H1 (cell line): ENCODE measurements around the gene FGFBP3. TPM values are rescaled to one million over a fixed set of nuclear protein-coding genes. Genes with fewer than 3 reads are reported as not detected.

Experiments used
- CTCF ChIA-PET: fragments of 300-600 bp; sonication (Branson Sonifier 250); formaldehyde crosslinking; loops from one replicate; lab custom pipeline; 2021; ENCODE audit not compliant: partially characterized antibody; lab: Charles Lee
- POLR2A ChIA-PET: fragments of 300-600 bp; sonication (Branson Sonifier 250); formaldehyde crosslinking; loops from one replicate; lab custom pipeline; 2021; ENCODE audit warnings: inconsistent platforms; ENCODE audit not compliant: partially characterized antibody; lab: Charles Lee
- DNase-seq, 2 experiments: peaks; one replicate each; pipeline versions ENCODE4 v3.0.0 to v3.0.0-alpha.2; 2010 to 2022; ENCODE audit warnings: low spot score in 2 of 2, low read depth in 1 of 2, mixed read lengths in 1 of 2
- FAIRE-seq: peaks from 2 replicates; lab custom pipeline; 2011; peaks lifted over from hg19 to GRCh38; lab: Jason Lieb, UNC
- H2AFZ ChIP-seq: 2 replicates; pipeline ENCODE4 v1.8.1; 2012; ENCODE audit warnings: low read length, inconsistent platforms
- H2AK5ac ChIP-seq: 2 replicates; pipeline ENCODE4 v1.6.1; 2013; ENCODE audit warnings: low read depth, low read length
- H2BK120ac ChIP-seq: replicated peaks from 2 replicates; pipeline ENCODE3; 2013; ENCODE audit warnings: low read depth, low read length, inconsistent platforms
- H2BK12ac ChIP-seq: 2 replicates; pipeline ENCODE4 v1.6.1; 2013; ENCODE audit warnings: low read depth, low read length
- H2BK15ac ChIP-seq: 2 replicates; pipeline ENCODE4 v1.6.1; 2013; ENCODE audit warnings: low read length
- H2BK20ac ChIP-seq: 2 replicates; pipeline ENCODE4 v1.6.1; 2013; ENCODE audit warnings: low read length
- H2BK5ac ChIP-seq: 2 replicates; pipeline ENCODE4 v1.6.1; 2013; ENCODE audit warnings: low read depth, low read length
- H3K14ac ChIP-seq: 2 replicates; pipeline ENCODE4 v1.6.1; 2013; ENCODE audit warnings: inconsistent platforms; ENCODE audit not compliant: insufficient read length
- H3K18ac ChIP-seq: 2 replicates; pipeline ENCODE4 v1.6.1; 2013; ENCODE audit warnings: low read length; ENCODE audit errors: extremely low read depth
- H3K23ac ChIP-seq: 2 replicates; pipeline ENCODE4 v1.6.1; 2013; ENCODE audit warnings: inconsistent platforms; ENCODE audit not compliant: insufficient read length
- H3K23me2 ChIP-seq: 2 replicates; pipeline ENCODE4 v1.6.1; 2013; ENCODE audit warnings: low read depth, low read length
- H3K27ac ChIP-seq: 2 replicates; pipeline ENCODE4 v1.6.1; 2011; ENCODE audit warnings: low read depth, low read length, inconsistent platforms
- H3K27me3 ChIP-seq, 4 experiments: replicated peaks in 1 of 4; 1 replicate in 1 of 4; 2 replicates in 3 of 4; pipeline versions ENCODE4 v1.6.1 to v1.8.1; 2011 to 2013; ENCODE audit warnings: low read length in 3 of 4, mild to moderate bottlenecking in 3 of 4, inconsistent platforms in 2 of 4, mixed read lengths in 2 of 4, moderate library complexity in 1 of 4; ENCODE audit not compliant: control insufficient read depth in 3 of 4, insufficient read depth in 3 of 4; ENCODE audit errors: extremely low read depth in 1 of 4
- H3K36me3 ChIP-seq, 4 experiments: 2 replicates each; pipeline versions ENCODE4 v1.6.1 to v1.8.1; 2011 to 2013; ENCODE audit warnings: mild to moderate bottlenecking in 4 of 4, low read length in 3 of 4, moderate library complexity in 2 of 4, control low read depth in 1 of 4, inconsistent platforms in 1 of 4; ENCODE audit not compliant: insufficient read depth in 4 of 4, control insufficient read depth in 2 of 4
- H3K4ac ChIP-seq: replicated peaks from 2 replicates; pipeline ENCODE3; 2013; ENCODE audit warnings: low read length, low read depth, mixed read lengths, inconsistent platforms; ENCODE audit not compliant: insufficient read length
- H3K4me1 ChIP-seq, 4 experiments: replicated peaks in 1 of 4; 1 replicate in 1 of 4; 2 replicates in 3 of 4; pipeline versions ENCODE4 v1.6.1 to v1.8.1; 2011 to 2013; ENCODE audit warnings: low read length in 3 of 4, inconsistent platforms in 2 of 4, mixed read lengths in 1 of 4; ENCODE audit not compliant: insufficient read depth in 4 of 4, control insufficient read depth in 3 of 4
- H3K4me2 ChIP-seq, 2 experiments: 2 replicates each; pipeline versions ENCODE4 v1.6.1 to v1.8.1; 2011 to 2013; ENCODE audit warnings: low read depth in 2 of 2, low read length in 2 of 2, control low read depth in 1 of 2, inconsistent platforms in 1 of 2, mild to moderate bottlenecking in 1 of 2; ENCODE audit not compliant: insufficient read depth in 1 of 2
- H3K4me3 ChIP-seq, 4 experiments: fragments of 200-600, 300-600 bp in 1 of 4; sonication (generic), shearing (Covaris generic), sonication (Bioruptor Twin) in 1 of 4; 2 replicates each; pipeline versions ENCODE4 v1.5.1 to v1.8.1; 2011 to 2016; ENCODE audit warnings: low read length in 4 of 4, low read depth in 3 of 4, control low read depth in 2 of 4, inconsistent platforms in 2 of 4, mild to moderate bottlenecking in 2 of 4, mixed read lengths in 1 of 4, moderate library complexity in 1 of 4; ENCODE audit not compliant: insufficient read depth in 2 of 4; ENCODE audit errors: extremely low read depth in 1 of 4
- H3K56ac ChIP-seq: replicated peaks from 2 replicates; pipeline ENCODE3; 2013; ENCODE audit warnings: low read depth, mild to moderate bottlenecking, mixed read lengths, low read length, inconsistent platforms; ENCODE audit not compliant: insufficient read length
- H3K79me1 ChIP-seq: 2 replicates; pipeline ENCODE4 v1.6.1; 2013; ENCODE audit warnings: low read depth, low read length, control low read depth
- H3K79me2 ChIP-seq, 2 experiments: 2 replicates each; pipeline versions ENCODE4 v1.6.1 to v1.8.1; 2012 to 2013; ENCODE audit warnings: low read length in 2 of 2, mild to moderate bottlenecking in 2 of 2, inconsistent platforms in 1 of 2; ENCODE audit not compliant: insufficient read depth in 2 of 2, control insufficient read depth in 1 of 2
- H3K9ac ChIP-seq, 4 experiments: replicated peaks in 1 of 4; 1 replicate in 1 of 4; 2 replicates in 3 of 4; pipeline versions ENCODE4 v1.6.1 to v1.8.1; 2011 to 2013; ENCODE audit warnings: low read depth in 3 of 4, low read length in 3 of 4, control low read depth in 2 of 4, mild to moderate bottlenecking in 2 of 4, moderate library complexity in 2 of 4, inconsistent platforms in 1 of 4; ENCODE audit errors: extremely low read depth in 1 of 4
- H3K9me3 ChIP-seq, 2 experiments: 2 replicates each; pipeline versions ENCODE4 v1.6.1 to v1.8.1; 2012 to 2013; ENCODE audit warnings: mild to moderate bottlenecking in 2 of 2, moderate library complexity in 2 of 2, control low read depth in 1 of 2, inconsistent platforms in 1 of 2, low read depth in 1 of 2, low read length in 1 of 2, mixed read lengths in 1 of 2; ENCODE audit not compliant: insufficient read depth in 2 of 2
- H4K20me1 ChIP-seq, 2 experiments: replicated peaks in 1 of 2; 2 replicates each; pipeline versions ENCODE3 to v1.8.1; 2011 to 2013; ENCODE audit warnings: inconsistent platforms in 2 of 2, low read length in 2 of 2, mild to moderate bottlenecking in 1 of 2; ENCODE audit not compliant: insufficient read depth in 2 of 2, control insufficient read depth in 1 of 2
- H4K5ac ChIP-seq: 2 replicates; pipeline ENCODE4 v1.6.1; 2013; ENCODE audit warnings: low read length, low read depth, mixed read lengths, inconsistent platforms; ENCODE audit not compliant: insufficient read length
- H4K8ac ChIP-seq: 2 replicates; pipeline ENCODE4 v1.8.0; 2013; ENCODE audit warnings: mild to moderate bottlenecking, moderate library complexity, low read length, inconsistent platforms; ENCODE audit not compliant: insufficient read depth; ENCODE audit errors: extremely low read depth
- H4K91ac ChIP-seq: replicated peaks from 2 replicates; pipeline ENCODE3; 2013; ENCODE audit warnings: low read length, mixed read lengths, inconsistent platforms; ENCODE audit not compliant: insufficient read length
- FOSL1 ChIP-seq: IDR thresholded peaks from 2 replicates; pipeline ENCODE4 v1.6.1; 2011; ENCODE audit warnings: mild to moderate bottlenecking, low read depth, low read length, moderate library complexity; ENCODE audit not compliant: insufficient read depth
- HDAC6 ChIP-seq: IDR thresholded peaks from one replicate; pipeline ENCODE4 v1.7.1; 2012; ENCODE audit warnings: low read depth, mild to moderate bottlenecking, inconsistent platforms, low read length, moderate library complexity
- MAFK ChIP-seq: IDR thresholded peaks from 2 replicates; pipeline ENCODE4 v1.6.1; 2012; ENCODE audit warnings: low read depth, mild to moderate bottlenecking, improper control_type of control experiment, low read length
- POLR2A ChIP-seq, 2 experiments: IDR thresholded peaks; 1 replicate in 1 of 2; 2 replicates in 1 of 2; pipeline ENCODE4 v1.6.1; 2011; ENCODE audit warnings: low read depth in 2 of 2, low read length in 2 of 2, mild to moderate bottlenecking in 2 of 2; ENCODE audit errors: control extremely low read depth in 1 of 2
- RNF2 ChIP-seq: fragments of 200-900, 300-1000 bp; sonication (generic); IDR thresholded peaks from 2 replicates; pipeline ENCODE4 v1.7.1; 2016; ENCODE audit warnings: borderline replicate concordance, low read depth, mild to moderate bottlenecking, antibody characterized with exemption, low read length; ENCODE audit not compliant: poor library complexity, severe bottlenecking; ENCODE audit errors: missing control alignments
- TBP ChIP-seq: IDR thresholded peaks from 2 replicates; pipeline ENCODE4 v1.6.1; 2011; ENCODE audit warnings: low read depth, low read length, improper control_type of control experiment
- TEAD4 ChIP-seq: IDR thresholded peaks from 2 replicates; pipeline ENCODE4 v1.6.1; 2012; ENCODE audit warnings: low read depth, low read length, inconsistent platforms, mixed read lengths
- WGBS, 2 experiments: shearing (Covaris generic) in 1 of 2; methylation state at CpG; one replicate each; pipeline versions ENCODE4 v1.1.6 to v1.1.7; 2013 to 2015; ENCODE audit warnings: low lambda C conversion rate in 2 of 2, mixed read lengths in 2 of 2, inconsistent platforms in 1 of 2, low coverage in 1 of 2, missing lambda C conversion rate in 1 of 2; ENCODE audit not compliant: insufficient replicate concordance in 2 of 2, insufficient coverage in 1 of 2, insufficient read length in 1 of 2; ENCODE audit errors: extremely low coverage in 1 of 2, missing lambda C conversion rate in 1 of 2; 5-methylcytosine and 5-hydroxymethylcytosine counted together
- polyA plus RNA-seq, 7 experiments: library from polyadenylated mRNA; depleted of rRNA in 3 of 7; stranded (reverse) in 5 of 7; unstranded in 2 of 7; fragments of >200 nt in 5 of 7; fragments of 200-250 nt in 2 of 7; gene quantifications; 1 replicate in 5 of 7; 2 replicates in 1 of 7; 4 replicates in 1 of 7; pipeline versions ENCODE4 v1.2.1 to v1.2.3, GENCODE V29; 2011 to 2013; ENCODE audit warnings: missing spikeins in 2 of 7, mixed read lengths in 2 of 7
- total RNA-seq: library from RNA; stranded (reverse); fragmentation: NEBNext Ultra II Directional; extraction: Animal tissue kit (Norgen Biotek cat#: 25700); gene quantifications from 2 replicates; pipeline ENCODE4 v1.2.1, GENCODE V29; 2021
- TF ChIP-seq, protein P1 (sequence below): IDR thresholded peaks from 2 replicates; pipeline ENCODE4 v1.6.1; 2012; ENCODE audit warnings: inconsistent platforms
- TF ChIP-seq, protein P2 (sequence below): IDR thresholded peaks from 2 replicates; pipeline ENCODE4 v1.6.1; 2011; ENCODE audit warnings: low read length, improper control_type of control experiment

The FGFBP3 gene
- total and polyA plus RNA-seq, 2 of the 8 experiments (the other 6 are each of a cell fraction or from before 2014, with no cell fraction given) = 54.6 to 115 TPM

- Histone ChIP-seq H3K4me3 (peak overlapping the region; percentile 69 to 88 (median 80)), H2BK15ac (no peak overlapping the region), H3K79me2 (peaks cover 10 to 36% of the 10 kb centered on the region in 2 experiments), H3K23ac (no peak overlapping the region), H3K18ac (no peak overlapping the region), H3K79me1 (peaks cover 5% of the 10 kb centered on the region; the same call in 1 of the 2 replicates), H3K4me1 (peaks cover 1 to 8% (median 6%) of the 10 kb centered on the region in 4 experiments; a peak in 3 of 7 replicates), H3K4ac (no peak overlapping the region), H3K27me3 (no peaks in the 10 kb centered on the region), H3K27ac (no peak overlapping the region), H4K20me1 (no peaks in the 10 kb centered on the region), H2BK12ac (no peak overlapping the region), H2BK20ac (no peak overlapping the region), H4K5ac (no peak overlapping the region), H3K4me2 (peak overlapping the region; percentile 62 to 78), H3K9ac (no peak overlapping the region), H4K91ac (no peak overlapping the region), H3K14ac (no peak overlapping the region), H3K36me3 (peaks cover 2 to 29% (median 10%) of the 10 kb centered on the region in 4 experiments; a peak in 5 of 8 replicates), H2BK5ac (0 out of 2 replicates have a peak overlapping the region, but pooled peaks have one; percentile 72), H3K23me2 (peaks cover 15% of the 10 kb centered on the region), H3K9me3 (no peaks in the 10 kb centered on the region), H2AK5ac (0 out of 2 replicates have a peak overlapping the region, but pooled peaks have one; percentile 88), H3K56ac (no peak overlapping the region), H2BK120ac (no peak overlapping the region), H2AFZ (no peak overlapping the region), H4K8ac (no peak overlapping the region)
- FAIRE-seq (no peak), DNase-seq (no peak)
- WGBS, 2 experiments = 95% methylated on average over 5 of the region's 5 CpGs; no CpG with 5 or more reads in 1 of the 2 experiments
- ChIA-PET CTCF (interaction anchor here (0.6 to 2.5 kb wide), 5 partner anchors 18 to 738 kb away, joined by 3 to 10 read pairs (median 5); no protein-coding TSS in a partner anchor), POLR2A (interaction anchor here (1.2 to 2.6 kb wide), 5 partner anchors 10 to 42 kb away, joined by 3 to 26 read pairs (median 14); partner anchors contain the start of gene BTAF1)
- TF ChIP-seq FOSL1 (no peak), TEAD4 (no peak), TBP (no peak), RNF2 (no peak), MAFK (no peak), POLR2A (IDR thresholded peaks at IDR 0.05; ENCODE audit: control extremely low read depth in 1 of 2, low read depth in 2 of 2, low read length in 2 of 2) (no peak), HDAC6 (no peak)
- TF ChIP-seq, protein P1, sequence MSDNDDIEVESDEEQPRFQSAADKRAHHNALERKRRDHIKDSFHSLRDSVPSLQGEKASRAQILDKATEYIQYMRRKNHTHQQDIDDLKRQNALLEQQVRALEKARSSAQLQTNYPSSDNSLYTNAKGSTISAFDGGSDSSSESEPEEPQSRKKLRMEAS = no peak
- TF ChIP-seq, protein P2, sequence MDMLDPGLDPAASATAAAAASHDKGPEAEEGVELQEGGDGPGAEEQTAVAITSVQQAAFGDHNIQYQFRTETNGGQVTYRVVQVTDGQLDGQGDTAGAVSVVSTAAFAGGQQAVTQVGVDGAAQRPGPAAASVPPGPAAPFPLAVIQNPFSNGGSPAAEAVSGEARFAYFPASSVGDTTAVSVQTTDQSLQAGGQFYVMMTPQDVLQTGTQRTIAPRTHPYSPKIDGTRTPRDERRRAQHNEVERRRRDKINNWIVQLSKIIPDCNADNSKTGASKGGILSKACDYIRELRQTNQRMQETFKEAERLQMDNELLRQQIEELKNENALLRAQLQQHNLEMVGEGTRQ = no peak
Observed at GRCh38 chr10:91907033-91907594, 2.2 kb downstream of the FGFBP3 start.
